ENCODE data around the gene B4GALNT4. TPM values are rescaled to one million over a fixed set of nuclear protein-coding genes. Genes with fewer than 3 reads are reported as not detected.

Gene B4GALNT4
- total and polyA plus RNA-seq, 12 donors: 0.15 to 30.3 (median 1.6) TPM; not detected in 2

- no peak for DNase-seq
- H3K27ac ChIP-seq: no peak within 1 kb of the TSS
- H3K4me1 ChIP-seq (replicated peaks in 1 of 2): peaks cover 5% of the 10 kb centered on the region in 2 donors
- no peaks in the 10 kb centered on the region for H3K9me3 ChIP-seq (replicated peaks in 1 of 3)
- H3K27me3 ChIP-seq: peaks cover 6% of the 10 kb centered on the region
- 70 to 91% (median 81%) methylated on average over 16 to 57 of the region's 57 CpGs for WGBS, 4 donors
- TF ChIP-seq POLR2A (IDR thresholded peaks at IDR 0.05) (no peak), CTCF (IDR thresholded peaks at IDR 0.05) (no peak)
- no peaks in the 10 kb centered on the region for H3K36me3 ChIP-seq (replicated peaks in 1 of 2)
- intact Hi-C loops (cut with DNase I): no loop called here
- no peak within 1 kb of the TSS for H3K4me3 ChIP-seq
These were observed 24.9 kb downstream of the B4GALNT4 start, which contains the start of gene PKP3 for GRCh38 chr11:394034-394857. TSS of gene PKP3 (plus strand) at chr11:394209. CDS start at chr11:394293, 84 bp downstream.

GRCh38 chr11:394858-395655 lies 25.8 kb downstream of the B4GALNT4 start:
- H3K27ac ChIP-seq: no peak overlapping the region
- TF ChIP-seq POLR2A (IDR thresholded peaks at IDR 0.05): no peak
- TF ChIP-seq CTCF (IDR thresholded peaks at IDR 0.05): no peak
- H3K9me3 ChIP-seq (replicated peaks in 1 of 3): no peaks in the 10 kb centered on the region
- no peaks in the 10 kb centered on the region for H3K36me3 ChIP-seq (replicated peaks in 1 of 2)
- WGBS, 4 donors: 78 to 82% (median 80%) methylated on average over 20 to 25 of the region's 25 CpGs
- peaks cover 7% of the 10 kb centered on the region for H3K27me3 ChIP-seq
- no peak overlapping the region for H3K4me3 ChIP-seq
- no peak for DNase-seq
- intact Hi-C loops (cut with DNase I): no loop called here
- H3K4me1 ChIP-seq (replicated peaks in 1 of 2): peaks cover 5% of the 10 kb centered on the region in 2 donors

- Histone ChIP-seq H3K9me3 (replicated peaks in 1 of 3) (no peaks in the 10 kb centered on the region), H3K36me3 (replicated peaks in 1 of 2) (no peaks in the 10 kb centered on the region), H3K4me1 (replicated peaks in 1 of 2) (peaks cover 5% of the 10 kb centered on the region in 2 donors), H3K27me3 (peaks cover 11% of the 10 kb centered on the region), H3K4me3 (no peak overlapping the region), H3K27ac (no peak overlapping the region)
- intact Hi-C loops (cut with DNase I): no loop called here
- 69 to 72% (median 71%) methylated on average over 7 to 11 of the region's 11 CpGs for WGBS, 4 donors
- DNase-seq: no peak
- TF ChIP-seq CTCF (IDR thresholded peaks at IDR 0.05) (no peak), POLR2A (IDR thresholded peaks at IDR 0.05) (no peak)
These were observed 26.6 kb downstream of the B4GALNT4 start for GRCh38 chr11:395866-396265.

- Histone ChIP-seq H3K27me3 (peaks cover 11% of the 10 kb centered on the region), H3K27ac (no peak overlapping the region), H3K4me3 (peak overlapping the region in 2 of 4 donors; percentile 15 to 51), H3K9me3 (replicated peaks in 1 of 3) (no peaks in the 10 kb centered on the region), H3K36me3 (replicated peaks in 1 of 2) (no peaks in the 10 kb centered on the region), H3K4me1 (replicated peaks in 1 of 2) (peaks cover 5% of the 10 kb centered on the region in 2 donors)
- DNase-seq: no peak
- TF ChIP-seq CTCF (IDR thresholded peaks at IDR 0.05): no peak
- no peak for TF ChIP-seq POLR2A (IDR thresholded peaks at IDR 0.05)
- 33 to 60% (median 42%) methylated on average over 2 to 23 of the region's 23 CpGs for WGBS, 4 donors
- intact Hi-C loops (cut with DNase I): no loop called here
These were observed 27.2 kb downstream of the B4GALNT4 start for GRCh38 chr11:396511-396947.
